A673 (cell line): ENCODE results near the gene KCTD2.

Experiments used
- EZH2 ChIP-seq: fragments of 200-600 bp; sonication (generic); IDR thresholded peaks from 2 replicates; pipeline ENCODE4 v1.6.1; 2017; ENCODE audit warnings: borderline replicate concordance, low read depth, mild to moderate bottlenecking, mixed read lengths, antibody characterized with exemption, low read length; ENCODE audit not compliant: poor library complexity, severe bottlenecking
- TF ChIP-seq, protein P1 (sequence below): fragments of 300-800, 200-600 bp; sonication (generic); conservative IDR thresholded peaks from 2 replicates; pipeline ENCODE4 v1.5.1; 2017; ENCODE audit warnings: low read depth, mild to moderate bottlenecking, antibody characterized with exemption, low read length, moderate library complexity, mixed read lengths

DNA sequence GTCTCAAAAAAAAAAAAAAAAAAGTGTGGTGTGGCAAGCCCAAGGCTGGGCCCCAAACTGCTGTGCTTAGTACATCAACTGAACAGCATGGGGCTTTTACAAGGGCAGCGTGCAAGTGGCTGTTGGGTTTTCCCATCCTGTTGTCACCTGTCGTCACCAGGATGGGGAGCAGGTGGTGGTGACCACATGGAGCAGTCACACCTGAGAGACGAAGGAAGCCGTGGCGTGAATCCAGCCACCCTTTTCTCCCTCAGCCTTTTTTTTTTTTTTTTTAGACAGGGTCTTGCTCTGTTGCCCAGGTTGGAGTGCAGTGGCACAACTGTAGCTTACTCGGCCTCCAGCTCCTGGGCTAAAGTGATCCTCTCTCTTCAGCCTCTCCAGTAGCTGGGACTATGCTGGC is 38.7 kb upstream of the KCTD2 start:
- TF ChIP-seq, protein P1, sequence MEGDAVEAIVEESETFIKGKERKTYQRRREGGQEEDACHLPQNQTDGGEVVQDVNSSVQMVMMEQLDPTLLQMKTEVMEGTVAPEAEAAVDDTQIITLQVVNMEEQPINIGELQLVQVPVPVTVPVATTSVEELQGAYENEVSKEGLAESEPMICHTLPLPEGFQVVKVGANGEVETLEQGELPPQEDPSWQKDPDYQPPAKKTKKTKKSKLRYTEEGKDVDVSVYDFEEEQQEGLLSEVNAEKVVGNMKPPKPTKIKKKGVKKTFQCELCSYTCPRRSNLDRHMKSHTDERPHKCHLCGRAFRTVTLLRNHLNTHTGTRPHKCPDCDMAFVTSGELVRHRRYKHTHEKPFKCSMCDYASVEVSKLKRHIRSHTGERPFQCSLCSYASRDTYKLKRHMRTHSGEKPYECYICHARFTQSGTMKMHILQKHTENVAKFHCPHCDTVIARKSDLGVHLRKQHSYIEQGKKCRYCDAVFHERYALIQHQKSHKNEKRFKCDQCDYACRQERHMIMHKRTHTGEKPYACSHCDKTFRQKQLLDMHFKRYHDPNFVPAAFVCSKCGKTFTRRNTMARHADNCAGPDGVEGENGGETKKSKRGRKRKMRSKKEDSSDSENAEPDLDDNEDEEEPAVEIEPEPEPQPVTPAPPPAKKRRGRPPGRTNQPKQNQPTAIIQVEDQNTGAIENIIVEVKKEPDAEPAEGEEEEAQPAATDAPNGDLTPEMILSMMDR: no peak
- TF ChIP-seq EZH2: no peak
